ENCODE results near the gene PCSK5. TPM values are rescaled to one million over a fixed set of nuclear protein-coding genes. Genes with fewer than 3 reads are reported as not detected.

Gene PCSK5
- polyA plus RNA-seq, 1 donor (not counting 4 experiments of a cell fraction or from before 2014, with no cell fraction given): 1.9 TPM

DNA sequence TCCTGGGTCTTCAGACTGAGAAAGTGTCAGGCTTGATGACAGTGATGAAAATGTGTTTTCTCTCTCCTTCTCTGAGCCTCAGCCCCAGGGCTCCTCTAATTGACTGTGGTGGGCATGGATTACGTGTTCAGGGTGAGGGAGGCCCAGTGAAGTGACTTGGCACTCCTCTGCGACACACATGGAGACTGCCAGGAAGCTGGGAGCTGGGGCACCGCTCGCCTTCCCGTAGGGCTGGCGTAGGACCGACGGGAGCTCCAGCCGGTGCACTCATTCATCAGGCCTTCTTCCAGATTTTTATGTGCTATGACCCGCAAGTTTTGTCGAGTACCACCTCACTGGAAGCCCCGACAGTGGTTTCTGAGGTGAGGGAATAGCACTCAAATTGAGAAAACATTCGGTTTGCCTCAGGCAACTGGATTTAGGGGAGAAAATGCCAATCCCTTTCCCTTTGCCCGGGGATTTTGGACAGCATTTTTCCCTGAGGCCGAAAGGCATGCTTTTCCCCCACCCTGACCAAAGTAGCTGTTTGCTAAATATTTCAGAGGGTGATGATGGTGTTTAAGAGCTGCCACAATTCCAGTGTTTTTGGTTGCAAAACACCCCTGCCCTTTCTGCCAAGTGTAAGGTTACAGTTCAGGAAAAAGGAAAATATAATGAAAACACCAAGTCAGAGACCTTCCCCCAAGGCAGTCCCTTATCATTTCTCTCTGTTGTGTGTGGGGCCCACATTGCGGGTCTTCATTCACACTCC, 83.7 kb downstream of the PCSK5 start:
- Histone ChIP-seq H3K36me3 (ENCODE audit: control insufficient read depth in 2 of 2, extremely low read depth in 1 of 2, insufficient read depth in 2 of 2, low read length in 2 of 2) (no peaks in the 10 kb centered on the region), H3K27me3 (ENCODE audit: control insufficient read depth, extremely low read depth, insufficient read depth, low read length) (no peaks in the 10 kb centered on the region), H3K79me2 (ENCODE audit: control insufficient read depth, insufficient read depth, low read length) (no peaks in the 10 kb centered on the region), H2AFZ (ENCODE audit: control insufficient read depth, low read length) (no peak overlapping the region), H3K9ac (ENCODE audit: control insufficient read depth, extremely low read depth, insufficient read depth, low read length) (no peak overlapping the region), H3K9me3 (ENCODE audit: control insufficient read depth, low read depth, low read length) (no peaks in the 10 kb centered on the region), H3K9me1 (ENCODE audit: control insufficient read depth, extremely low read depth, insufficient read depth, low read length) (no peaks in the 10 kb centered on the region), H4K20me1 (ENCODE audit: control insufficient read depth, extremely low read depth, insufficient read depth, low read length) (no peaks in the 10 kb centered on the region), H3K4me1 (ENCODE audit: control insufficient read depth, extremely low read depth, insufficient read depth, low read length) (no peaks in the 10 kb centered on the region), H3K27ac (ENCODE audit: control insufficient read depth, insufficient read depth, low read length) (no peak overlapping the region), H3K4me2 (ENCODE audit: control insufficient read depth, extremely low read depth, insufficient read depth, low read depth, low read length) (no peak overlapping the region), H3K4me3 (ENCODE audit: control insufficient read depth in 2 of 3, extremely low read depth in 1 of 3, insufficient read depth in 2 of 3, low read depth in 1 of 3, low read length in 3 of 3) (no peak overlapping the region)
- FAIRE-seq (no peak), DNase-seq (ENCODE audit: low read depth, low spot score) (no peak)
- dilution Hi-C loops (cut with MboI; ENCODE audit: extremely low pct_ligation_motif_present, low sequenced_read_pairs): no loop called here
- no peak for TF ChIP-seq EZH2 (IDR thresholded peaks at IDR 0.05; ENCODE audit: low read length)
- TF ChIP-seq CTCF (optimal IDR thresholded peaks at IDR 0.05 in 1 of 3, IDR thresholded peaks at IDR 0.05 in 1 of 3, conservative IDR thresholded peaks at IDR 0.05 in 1 of 3; ENCODE audit: extremely low read depth in 1 of 3, insufficient read depth in 2 of 3, low read length in 3 of 3): no peak

DNA sequence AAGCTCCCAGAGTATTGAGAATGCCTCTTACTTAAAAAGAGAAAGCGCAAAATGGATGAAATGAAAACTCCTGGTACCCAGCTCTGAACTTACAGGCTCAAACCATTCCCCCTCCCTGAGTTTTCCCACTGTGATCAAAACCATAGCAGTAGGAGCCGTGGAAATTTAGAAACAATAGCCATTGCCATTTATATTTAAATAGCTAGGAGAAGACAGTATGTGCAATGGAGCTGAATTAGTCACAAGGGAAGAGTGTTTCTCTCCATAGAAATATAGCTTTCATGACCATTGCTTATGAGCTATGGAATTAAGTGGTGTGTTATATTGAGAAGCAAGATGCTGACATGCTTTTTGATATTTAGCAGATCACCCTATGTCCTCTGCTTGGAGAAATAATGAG, 84.6 kb downstream of the PCSK5 start:
- no peaks in the 10 kb centered on the region for H3K36me3 ChIP-seq (ENCODE audit: control insufficient read depth in 2 of 2, extremely low read depth in 1 of 2, insufficient read depth in 2 of 2, low read length in 2 of 2)
- no peak overlapping the region for H3K27ac ChIP-seq (ENCODE audit: control insufficient read depth, insufficient read depth, low read length)
- no peak overlapping the region for H3K4me2 ChIP-seq (ENCODE audit: control insufficient read depth, extremely low read depth, insufficient read depth, low read depth, low read length)
- no peaks in the 10 kb centered on the region for H3K27me3 ChIP-seq (ENCODE audit: control insufficient read depth, extremely low read depth, insufficient read depth, low read length)
- H3K4me3 ChIP-seq (ENCODE audit: control insufficient read depth in 2 of 3, extremely low read depth in 1 of 3, insufficient read depth in 2 of 3, low read depth in 1 of 3, low read length in 3 of 3): no peak overlapping the region
- H2AFZ ChIP-seq (ENCODE audit: control insufficient read depth, low read length): no peak overlapping the region
- no peaks in the 10 kb centered on the region for H3K4me1 ChIP-seq (ENCODE audit: control insufficient read depth, extremely low read depth, insufficient read depth, low read length)
- dilution Hi-C loops (cut with MboI; ENCODE audit: extremely low pct_ligation_motif_present, low sequenced_read_pairs): no loop called here
- H4K20me1 ChIP-seq (ENCODE audit: control insufficient read depth, extremely low read depth, insufficient read depth, low read length): no peaks in the 10 kb centered on the region
- no peak for TF ChIP-seq EZH2 (IDR thresholded peaks at IDR 0.05; ENCODE audit: low read length)
- TF ChIP-seq CTCF (optimal IDR thresholded peaks at IDR 0.05 in 1 of 3, IDR thresholded peaks at IDR 0.05 in 1 of 3, conservative IDR thresholded peaks at IDR 0.05 in 1 of 3; ENCODE audit: extremely low read depth in 1 of 3, insufficient read depth in 2 of 3, low read length in 3 of 3): no peak
- FAIRE-seq (no peak), DNase-seq (ENCODE audit: low read depth, low spot score) (no peak)
- H3K9me3 ChIP-seq (ENCODE audit: control insufficient read depth, low read depth, low read length): no peaks in the 10 kb centered on the region
- H3K9ac ChIP-seq (ENCODE audit: control insufficient read depth, extremely low read depth, insufficient read depth, low read length): no peak overlapping the region
- no peaks in the 10 kb centered on the region for H3K79me2 ChIP-seq (ENCODE audit: control insufficient read depth, insufficient read depth, low read length)
- H3K9me1 ChIP-seq (ENCODE audit: control insufficient read depth, extremely low read depth, insufficient read depth, low read length): no peaks in the 10 kb centered on the region
